K562 (cell line): ENCODE results near the gene HYCC2. TPM values are rescaled to one million over a fixed set of nuclear protein-coding genes. Genes with fewer than 3 reads are reported as not detected.

Experiments used
- ATAC-seq: fragments of 200-7000 bp; cut with Tn5 transposase; 3 replicates; pipeline ENCODE4 v1.9.1; 2020; ENCODE audit warnings: moderate library complexity
- BruUV-seq: library from RNA; stranded (reverse); fragments of 400-500 nt; replicated peaks from 2 replicates; lab custom pipeline; 2021; lab: Mats Ljungman, UMichigan
- CTCF ChIA-PET: fragments of 300-600 bp; formaldehyde crosslinking; extraction: SDS; loops from one replicate; lab custom pipeline; 2021; ENCODE audit warnings: low intra/inter-chr PET ratio; lab: Yijun Ruan, JAX
- POLR2A ChIA-PET: fragments of 300-600, 350-650 bp; sonication (Branson Sonifier 250); formaldehyde crosslinking; extraction: SDS; loops from one replicate; lab custom pipeline; 2021; ENCODE audit warnings: antibody characterized with exemption, inconsistent platforms; lab: Yijun Ruan, JAX
- DNase-seq, 4 experiments: peaks; one replicate each; pipeline versions ENCODE4 v3.0.0 to v3.0.0-alpha.2; 2011 to 2018; ENCODE audit warnings: low spot score in 3 of 4, mixed read lengths in 3 of 4; ENCODE audit errors: extremely low read depth in 1 of 4
- FAIRE-seq: peaks from 2 replicates; lab custom pipeline; 2011; peaks lifted over from hg19 to GRCh38; lab: Jason Lieb, UNC
- H2AFZ ChIP-seq: 2 replicates; pipeline ENCODE4 v1.6.0; 2011; ENCODE audit warnings: low read depth, low read length, control low read depth, inconsistent platforms
- H3K27ac ChIP-seq: fragments of 200-600 bp; 3 replicates; pipeline ENCODE4 v1.8.0; 2011; ENCODE audit warnings: low read depth, mild to moderate bottlenecking, control low read depth, inconsistent platforms, low read length, moderate library complexity, mixed read lengths; ENCODE audit errors: extremely low read depth
- H3K27me3 ChIP-seq, 2 experiments: fragments of 300-600 bp in 1 of 2; 2 replicates in 1 of 2; 3 replicates in 1 of 2; pipeline versions ENCODE4 v1.6.0 to v1.8.0; 2011; ENCODE audit warnings: inconsistent platforms in 2 of 2, low read length in 2 of 2, mild to moderate bottlenecking in 1 of 2, mixed read lengths in 1 of 2, moderate library complexity in 1 of 2; ENCODE audit not compliant: control insufficient read depth in 2 of 2, insufficient read depth in 2 of 2
- H3K36me3 ChIP-seq: fragments of 300-600 bp; 3 replicates; pipeline ENCODE4 v1.8.0; 2011; ENCODE audit warnings: mild to moderate bottlenecking, low read length, inconsistent platforms; ENCODE audit not compliant: control insufficient read depth, insufficient read depth
- H3K4me1 ChIP-seq, 2 experiments: fragments of 200-600 bp in 1 of 2; replicated peaks in 1 of 2; 2 replicates in 1 of 2; 3 replicates in 1 of 2; pipeline versions ENCODE4 v1.5.1 to v1.8.0; 2011; ENCODE audit warnings: inconsistent platforms in 2 of 2, low read length in 2 of 2, mild to moderate bottlenecking in 1 of 2, mixed read lengths in 1 of 2, moderate library complexity in 1 of 2; ENCODE audit not compliant: control insufficient read depth in 2 of 2, insufficient read depth in 2 of 2
- H3K4me2 ChIP-seq: 2 replicates; pipeline ENCODE4 v1.6.1; 2011; ENCODE audit warnings: low read length, control low read depth, inconsistent platforms, mixed read lengths; ENCODE audit not compliant: insufficient read depth
- H3K4me3 ChIP-seq: fragments of 200-600 bp; sonication (generic), shearing (Covaris generic); 2 replicates; pipeline ENCODE4 v1.5.1; 2016; ENCODE audit warnings: control low read depth, inconsistent platforms
- H3K79me2 ChIP-seq: fragments of 200-600 bp; 3 replicates; pipeline ENCODE4 v1.8.0; 2011; ENCODE audit warnings: low read length, inconsistent platforms; ENCODE audit not compliant: control insufficient read depth, insufficient read depth
- H3K9ac ChIP-seq, 2 experiments: 2 replicates each; pipeline versions ENCODE4 v1.6.0 to v1.6.1; 2011; ENCODE audit warnings: low read depth in 2 of 2, low read length in 2 of 2, control low read depth in 1 of 2, inconsistent platforms in 1 of 2, mild to moderate bottlenecking in 1 of 2, mixed read lengths in 1 of 2; ENCODE audit not compliant: insufficient read depth in 1 of 2
- H3K9me1 ChIP-seq: one replicate; pipeline ENCODE4 v1.6.0; 2011; ENCODE audit warnings: inconsistent platforms, mild to moderate bottlenecking, low read length, moderate library complexity; ENCODE audit not compliant: control insufficient read depth, insufficient read depth
- H3K9me3 ChIP-seq: replicated peaks from 2 replicates; pipeline ENCODE4 v1.5.1; 2011; ENCODE audit warnings: low read depth, low read length, inconsistent platforms; ENCODE audit not compliant: control insufficient read depth, insufficient read depth
- H4K20me1 ChIP-seq: replicated peaks from 2 replicates; pipeline ENCODE4 v1.6.1; 2011; ENCODE audit warnings: low read length, inconsistent platforms, mixed read lengths; ENCODE audit not compliant: control insufficient read depth, insufficient read depth
- BRF1 ChIP-seq: IDR thresholded peaks from 3 replicates; pipeline ENCODE4 v1.6.1; 2011; ENCODE audit warnings: borderline replicate concordance, mild to moderate bottlenecking; ENCODE audit not compliant: insufficient read length; ENCODE audit errors: extremely low read depth
- CREM ChIP-seq: IDR thresholded peaks from 2 replicates; pipeline ENCODE4 v1.6.1; 2014; ENCODE audit warnings: antibody characterized with exemption, low read depth
- FOXA1 ChIP-seq: fragments of 450-650 bp; IDR thresholded peaks from 2 replicates; pipeline ENCODE4 v1.6.1; 2016; ENCODE audit warnings: mild to moderate bottlenecking, borderline replicate concordance
- OTX1 ChIP-seq: fragments of 450-650 bp; formaldehyde crosslinking; IDR thresholded peaks from 2 replicates; pipeline ENCODE4 v1.4.0; 2022; ENCODE audit warnings: mild to moderate bottlenecking
- RBBP5 ChIP-seq: fragments of 200-600 bp; sonication (generic); IDR thresholded peaks from 2 replicates; pipeline ENCODE4 v1.6.1; 2012; ENCODE audit warnings: borderline replicate concordance, mild to moderate bottlenecking, low read length, control low read depth, inconsistent platforms; ENCODE audit not compliant: insufficient read depth, poor library complexity, severe bottlenecking
- SMAD4 ChIP-seq: fragments of 250-450 bp; sonication (Bioruptor Pico); conservative IDR thresholded peaks from 2 replicates; pipeline ENCODE4 v1.8.0; 2021; ENCODE audit warnings: inconsistent platforms, mild to moderate bottlenecking, moderate library complexity
- SRSF3 ChIP-seq: fragments of 200-400 bp; formaldehyde crosslinking; IDR thresholded peaks from 2 replicates; pipeline ENCODE4 v1.6.1; 2016; ENCODE audit warnings: mild to moderate bottlenecking, low read length, moderate library complexity; ENCODE audit not compliant: insufficient read depth
- STAT6 ChIP-seq: sonication (generic); formaldehyde crosslinking; IDR thresholded peaks from 2 replicates; pipeline ENCODE4 v1.8.1; 2023; ENCODE audit warnings: mild to moderate bottlenecking, missing genetic modification reagents
- ZBTB8A ChIP-seq: fragments of 450-650 bp; IDR thresholded peaks from 2 replicates; pipeline ENCODE4 v1.6.1; 2018; ENCODE audit warnings: mild to moderate bottlenecking, moderate library complexity; ENCODE audit not compliant: partially characterized antibody
- ZNF143 ChIP-seq: sonication (generic); formaldehyde crosslinking; IDR thresholded peaks from 2 replicates; pipeline ENCODE4 v1.9.0; 2022; ENCODE audit warnings: mild to moderate bottlenecking, missing genetic modification reagents
- ZNF253 ChIP-seq: fragments of 250-450 bp; sonication (Bioruptor Pico); conservative IDR thresholded peaks from 2 replicates; pipeline ENCODE4 v1.6.1; 2021; ENCODE audit warnings: mild to moderate bottlenecking
- WGBS: fragments of 100-300 bp; shearing (Covaris generic); methylation state at CpG from one replicate; pipeline ENCODE4 v1.1.6; 2016; ENCODE audit warnings: low coverage, mixed read lengths; ENCODE audit not compliant: insufficient coverage; ENCODE audit errors: missing lambda C conversion rate; 5-methylcytosine and 5-hydroxymethylcytosine counted together
- in situ Hi-C: fragments of 300-500 bp; cut with MboI; formaldehyde crosslinking; loops from 4 replicates; pipeline ENCODE4 v1.15.0; 2018; ENCODE audit warnings: inconsistent platforms, mixed read lengths
- intact Hi-C: fragments of 100-400 bp; cut with micrococcal nuclease; formaldehyde crosslinking; loops from 2 replicates; pipeline ENCODE4 v1.14.2; 2022
- polyA plus RNA-seq, 8 experiments: library from polyadenylated mRNA; depleted of rRNA in 4 of 8; stranded (reverse) in 5 of 8; unstranded in 3 of 8; fragments of >200 nt; fragmentation: Nextera tagmentation in 2 of 8; fragmentation: Illumina TruSeq in 1 of 8; extraction: Ambion mirVana in 2 of 8; extraction: Trizol in 1 of 8; gene quantifications; 2 replicates each; pipeline versions ENCODE4 v1.2.1 to v1.2.3, GENCODE V29; 2011 to 2014; ENCODE audit warnings: inconsistent platforms in 1 of 8, missing spikeins in 1 of 8
- total RNA-seq, 7 experiments: library from RNA; depleted of rRNA in 6 of 7; stranded (reverse); fragments of >200 nt in 6 of 7; fragmentation: Illumina TruSeq in 2 of 7; extraction: Trizol in 2 of 7; gene quantifications; 2 replicates each; pipeline versions ENCODE4 v1.2.1 to v1.2.3, GENCODE V29; 2011 to 2021; ENCODE audit warnings: low replicate concordance in 1 of 7

The HYCC2 gene
- total and polyA plus RNA-seq, 9 of the 15 experiments (the other 6 are each of a cell fraction or from before 2014, with no cell fraction given): 5.4 to 20.0 (median 9.8) TPM

- ATAC-seq (no peak), FAIRE-seq (no peak)
- H3K9me3 ChIP-seq: no peaks in the 10 kb centered on the region
- H3K79me2 ChIP-seq: peaks cover 93% of the 10 kb centered on the region
- POLR2A ChIA-PET: no interaction called here
- no peak overlapping the region for H3K4me3 ChIP-seq
- H3K27ac ChIP-seq: no peak overlapping the region
- H3K36me3 ChIP-seq: peaks cover 28% of the 10 kb centered on the region; the same call in 1 of the 3 replicates
- H3K4me1 ChIP-seq: peaks cover 0 to 2% of the 10 kb centered on the region in 2 experiments; a peak in 1 of 5 replicates
- CTCF ChIA-PET: no interaction called here
- intact Hi-C loops: no loop called here
- H3K27me3 ChIP-seq: no peaks in the 10 kb centered on the region
- in situ Hi-C loops: no loop called here
- no peak overlapping the region for H3K4me2 ChIP-seq
- no TSS peak for BruUV-seq
- WGBS: 96% methylated on average over 7 of the region's 11 CpGs
- no peak overlapping the region for H3K9ac ChIP-seq
- H4K20me1 ChIP-seq: no peaks in the 10 kb centered on the region
- no peak overlapping the region for H2AFZ ChIP-seq
- TF ChIP-seq CREM: no peak
- no peak for TF ChIP-seq ZBTB8A
- TF ChIP-seq ZNF253 (CRISPR knock-in tag): no peak
- no peak for TF ChIP-seq BRF1
- no peak for TF ChIP-seq SMAD4 (CRISPR knock-in tag)
- no peak for TF ChIP-seq OTX1 (CRISPR knock-in tag)
- no peak for TF ChIP-seq SRSF3
- TF ChIP-seq RBBP5: no peak
- no peak for TF ChIP-seq STAT6 (CRISPR knock-in tag)
- TF ChIP-seq ZNF143: no peak
- no peak for TF ChIP-seq FOXA1
- TF ChIP-seq, all 486 proteins: peak for 0
- no peaks in the 10 kb centered on the region for H3K9me1 ChIP-seq
- no peak for DNase-seq
These were observed 22.0 kb downstream of the HYCC2 start for GRCh38 chr2:201049455-201049854.
